Hepatocyte (in vitro differentiated cells): ENCODE results near the gene IQCF6.

Source experiments
- EZH2 ChIP-seq: fragments of 200-600 bp; sonication (generic); IDR thresholded peaks from 2 replicates; pipeline ENCODE4 v1.6.1; 2016; ENCODE audit warnings: antibody characterized with exemption, mild to moderate bottlenecking, borderline replicate concordance
- TF ChIP-seq, protein P1 (sequence below): fragments of 200-600 bp; sonication (generic); IDR thresholded peaks from 2 replicates; pipeline ENCODE4 v1.5.1; 2016; ENCODE audit warnings: antibody characterized with exemption, mild to moderate bottlenecking; ENCODE audit not compliant: poor library complexity

- TF ChIP-seq, protein P1, sequence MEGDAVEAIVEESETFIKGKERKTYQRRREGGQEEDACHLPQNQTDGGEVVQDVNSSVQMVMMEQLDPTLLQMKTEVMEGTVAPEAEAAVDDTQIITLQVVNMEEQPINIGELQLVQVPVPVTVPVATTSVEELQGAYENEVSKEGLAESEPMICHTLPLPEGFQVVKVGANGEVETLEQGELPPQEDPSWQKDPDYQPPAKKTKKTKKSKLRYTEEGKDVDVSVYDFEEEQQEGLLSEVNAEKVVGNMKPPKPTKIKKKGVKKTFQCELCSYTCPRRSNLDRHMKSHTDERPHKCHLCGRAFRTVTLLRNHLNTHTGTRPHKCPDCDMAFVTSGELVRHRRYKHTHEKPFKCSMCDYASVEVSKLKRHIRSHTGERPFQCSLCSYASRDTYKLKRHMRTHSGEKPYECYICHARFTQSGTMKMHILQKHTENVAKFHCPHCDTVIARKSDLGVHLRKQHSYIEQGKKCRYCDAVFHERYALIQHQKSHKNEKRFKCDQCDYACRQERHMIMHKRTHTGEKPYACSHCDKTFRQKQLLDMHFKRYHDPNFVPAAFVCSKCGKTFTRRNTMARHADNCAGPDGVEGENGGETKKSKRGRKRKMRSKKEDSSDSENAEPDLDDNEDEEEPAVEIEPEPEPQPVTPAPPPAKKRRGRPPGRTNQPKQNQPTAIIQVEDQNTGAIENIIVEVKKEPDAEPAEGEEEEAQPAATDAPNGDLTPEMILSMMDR = no peak
- no peak for TF ChIP-seq EZH2
These were observed 15.2 kb upstream of the IQCF6 start for GRCh38 chr3:51794206-51794605.
